GM21723 (cell line): ENCODE results near the gene KAZN.

ENCODE experiments used
- ATAC-seq: cut with Tn5 transposase; IDR thresholded peaks from one replicate; pipeline ENCODE4 v1.9.1; 2021; ENCODE audit warnings: mild to moderate bottlenecking, moderate library complexity; ENCODE audit not compliant: unreplicated experiment

KAZN gene

GRCh38 chr1:14924455-14925331 is 326.2 kb downstream of the KAZN start:
- ATAC-seq: no peak

DNA sequence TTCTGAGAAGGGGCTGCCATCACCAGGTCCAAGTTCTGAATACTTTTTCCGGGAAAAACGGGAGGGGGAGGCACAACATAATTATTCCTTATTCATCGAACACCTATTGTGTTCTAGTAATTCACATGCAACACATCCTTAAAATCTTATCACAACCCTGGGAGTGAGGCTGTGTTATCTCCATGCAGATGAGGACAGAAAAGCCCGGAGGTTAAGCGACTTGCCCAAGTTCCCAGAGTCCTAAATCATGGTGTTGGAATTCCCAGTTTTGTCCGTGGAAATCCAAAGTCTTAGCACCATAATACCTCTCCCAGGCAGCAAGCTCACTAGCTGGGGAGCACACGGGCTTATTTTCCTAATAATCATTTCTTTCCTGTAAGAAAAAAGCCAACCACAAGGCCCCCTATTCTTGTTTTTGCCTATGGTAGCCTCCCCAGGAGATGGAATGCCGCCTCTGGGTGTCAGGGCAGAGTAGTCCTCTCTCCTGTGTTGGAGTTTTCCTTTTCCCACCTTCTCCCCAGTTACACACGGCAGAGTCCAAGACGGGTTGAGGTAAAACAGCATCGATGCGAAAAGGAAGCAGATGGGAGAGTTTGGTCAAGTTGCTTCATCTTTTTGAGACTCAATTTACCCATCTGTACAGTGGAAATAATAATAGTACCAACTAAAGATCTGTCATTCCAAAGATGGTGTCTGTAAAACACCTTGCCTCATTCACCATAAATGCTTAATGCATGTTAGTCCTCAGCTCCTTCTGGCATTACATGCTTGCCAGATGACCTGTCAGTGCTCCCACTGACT is 327.1 kb downstream of the KAZN start:
- no peak for ATAC-seq

GRCh38 chr1:14926229-14926628 is 327.7 kb downstream of the KAZN start:
- no peak for ATAC-seq

- ATAC-seq: no peak
Measured at GRCh38 chr1:14926818-14927575, 328.5 kb downstream of the KAZN start.

DNA sequence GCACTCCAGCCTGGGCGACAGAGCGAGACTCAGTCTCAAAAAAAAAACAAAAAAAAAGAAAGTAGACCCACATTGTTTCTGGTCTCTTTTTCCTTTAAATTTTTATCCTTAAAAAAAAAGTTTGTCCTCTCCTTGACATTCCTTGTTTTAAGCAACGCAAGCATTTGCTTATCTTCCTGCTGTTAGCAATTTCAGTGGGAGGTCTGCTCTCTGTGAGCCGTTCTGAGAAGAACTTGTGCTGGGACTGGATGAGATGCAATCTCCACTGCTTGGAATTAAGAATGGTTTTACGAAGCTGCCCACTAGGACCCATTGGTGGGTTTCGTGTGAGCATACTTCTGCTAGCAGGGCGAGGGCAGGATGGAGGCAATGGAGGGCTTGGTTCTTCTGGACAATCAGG is 329.9 kb downstream of the KAZN start:
- ATAC-seq: no peak

GRCh38 chr1:14928886-14929546 is 330.5 kb downstream of the KAZN start:
- no peak for ATAC-seq

DNA sequence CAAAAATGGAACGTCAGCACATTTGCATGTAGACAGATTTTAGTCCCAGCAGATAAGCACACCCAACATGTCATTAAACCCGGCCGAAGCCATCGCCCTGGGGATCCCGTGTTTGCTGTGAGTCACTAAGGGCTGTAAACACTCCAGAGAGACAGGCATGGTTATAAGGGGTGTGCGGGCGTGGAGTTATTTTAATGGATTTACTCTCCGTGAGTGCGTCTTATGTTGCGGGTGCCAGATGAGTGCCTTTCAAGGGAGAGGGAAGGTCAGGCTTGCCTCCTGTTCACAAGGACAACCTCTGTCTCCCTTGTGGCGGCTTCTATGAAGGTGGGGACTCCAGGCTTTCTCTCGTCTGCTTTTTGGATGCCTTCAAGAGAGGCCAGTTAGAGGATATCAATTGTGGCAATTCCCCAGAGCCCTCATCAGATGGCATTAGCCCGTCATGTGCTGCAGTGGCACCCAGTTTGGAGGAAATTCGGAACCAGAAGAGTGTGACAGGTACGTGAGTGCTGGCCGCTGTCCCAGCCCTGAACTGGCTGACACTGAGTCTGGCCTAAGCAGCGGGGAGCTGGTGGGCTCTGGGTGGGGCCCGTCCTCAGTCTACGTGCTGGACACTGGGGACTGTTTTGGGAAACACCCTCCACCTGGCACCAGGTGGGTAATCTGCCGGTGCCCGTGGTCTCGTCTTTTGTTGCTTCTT is 331.2 kb downstream of the KAZN start:
- no peak for ATAC-seq

DNA sequence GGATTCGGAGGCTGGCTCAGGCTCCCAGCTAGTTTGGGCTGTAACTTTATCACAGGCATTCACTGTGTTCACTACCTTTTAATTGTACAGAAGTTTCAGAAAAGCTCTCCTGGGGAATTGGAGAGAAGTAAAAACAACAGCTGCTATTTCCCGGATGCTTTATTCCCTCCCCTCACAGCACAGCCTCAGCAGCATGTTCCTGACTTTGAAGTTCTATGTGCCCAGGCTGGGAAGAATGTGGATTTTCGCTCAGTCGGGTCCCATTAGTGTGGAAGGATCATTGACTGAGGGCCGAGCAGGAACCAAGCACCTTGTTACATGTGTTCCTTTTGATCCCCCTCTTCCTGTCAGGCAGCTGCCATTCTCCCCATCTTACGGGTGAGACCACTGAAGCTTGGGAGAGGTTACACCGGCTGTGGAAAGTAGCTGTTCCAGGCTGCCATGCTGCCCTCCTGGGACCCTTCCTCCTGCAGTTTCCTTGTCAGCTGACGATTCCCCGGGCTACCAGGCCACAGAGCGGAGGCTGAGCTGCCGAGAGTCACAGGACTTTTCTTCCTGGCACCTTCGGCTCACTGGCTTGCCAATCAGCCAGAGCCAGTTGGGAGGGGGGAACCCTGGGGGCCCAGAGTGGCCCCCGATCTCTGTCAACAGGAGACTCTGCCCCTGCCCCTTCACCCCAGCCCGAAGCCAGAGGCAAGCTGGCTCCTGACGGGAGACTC is 331.9 kb downstream of the KAZN start:
- ATAC-seq: no peak

DNA sequence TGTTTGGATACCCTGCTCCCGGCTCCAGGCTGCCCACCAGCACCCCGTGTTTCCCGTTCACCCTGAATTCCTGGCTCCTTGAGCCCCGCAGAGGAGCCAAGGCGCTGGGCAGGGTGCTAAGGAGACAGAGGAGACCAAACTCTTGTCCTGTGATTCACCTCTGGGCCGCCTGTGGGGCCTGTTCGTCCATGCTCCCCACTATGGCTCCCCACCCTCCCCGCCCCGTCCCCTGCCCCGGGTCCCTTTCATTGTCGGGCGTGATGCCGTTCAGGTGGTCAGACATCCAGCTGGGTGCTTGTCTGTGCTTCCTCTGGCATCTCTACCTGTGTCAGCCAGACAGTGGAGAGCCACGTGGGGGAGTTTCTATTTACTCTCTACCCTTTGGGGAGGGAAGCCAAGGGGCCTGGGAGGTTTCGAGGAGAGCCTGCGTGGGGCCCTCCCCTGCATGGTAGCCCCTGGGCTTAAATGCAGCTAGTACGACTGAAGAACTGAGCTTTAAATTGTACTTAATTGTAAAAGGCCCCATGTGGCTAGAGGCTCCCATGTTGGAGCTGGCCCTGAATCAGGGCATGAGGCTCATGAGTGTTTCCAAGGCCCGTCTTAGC is 333.7 kb downstream of the KAZN start:
- no peak for ATAC-seq

DNA sequence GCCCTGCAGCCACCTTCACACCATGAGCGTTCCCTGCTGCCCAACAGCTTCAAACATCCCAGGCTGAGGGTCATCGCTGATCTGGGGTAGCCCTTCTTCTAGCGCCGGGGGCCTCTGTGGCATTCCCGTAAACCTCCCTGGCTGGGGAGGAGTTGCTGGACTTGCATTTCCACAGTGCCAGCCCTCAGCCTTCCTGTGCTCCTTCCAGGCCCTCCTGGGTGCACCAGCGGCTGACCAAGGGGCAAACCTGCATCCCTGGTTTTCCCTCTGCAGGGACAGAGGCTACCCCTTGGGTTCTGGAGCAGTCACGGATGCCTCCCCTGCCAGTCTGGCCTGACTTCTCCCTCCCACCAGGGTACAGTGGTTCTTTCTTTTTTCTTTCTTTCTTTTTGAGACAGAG is 336.4 kb downstream of the KAZN start:
- ATAC-seq: no peak

GRCh38 chr1:14936815-14937214 is 338.3 kb downstream of the KAZN start:
- ATAC-seq: no peak

- no peak for ATAC-seq
Measured at GRCh38 chr1:14937288-14937949, 338.9 kb downstream of the KAZN start.

GRCh38 chr1:14939527-14940284 is 341.2 kb downstream of the KAZN start:
- no peak for ATAC-seq

DNA sequence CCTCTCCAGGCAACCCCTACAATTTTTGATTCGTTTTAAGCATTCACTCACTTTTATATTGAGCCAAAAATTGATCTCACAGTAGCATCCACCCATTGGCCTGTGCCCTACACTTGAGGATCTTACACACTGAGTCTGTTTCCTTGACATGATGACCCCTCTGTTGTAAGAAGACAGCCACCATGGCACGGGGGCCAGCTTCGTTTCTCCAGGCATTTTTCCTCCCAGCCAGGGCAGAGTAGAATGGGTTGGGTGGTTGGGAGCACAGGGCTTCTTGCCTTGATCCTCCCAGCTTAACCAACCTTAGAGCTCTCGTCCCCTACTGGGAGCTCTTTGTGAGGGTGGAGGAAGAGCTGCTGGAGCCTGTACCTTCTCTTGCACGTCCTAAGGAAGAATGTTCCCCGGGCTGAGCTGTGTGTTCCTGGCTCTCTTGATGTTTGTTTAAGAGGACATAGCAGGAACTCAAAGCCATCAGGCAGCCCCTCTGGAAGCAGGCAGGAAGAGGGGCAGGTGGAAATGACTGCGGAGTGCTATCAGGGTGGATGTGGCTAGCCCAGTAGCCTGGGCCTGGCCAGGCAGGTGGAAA is 341.9 kb downstream of the KAZN start:
- no peak for ATAC-seq

DNA sequence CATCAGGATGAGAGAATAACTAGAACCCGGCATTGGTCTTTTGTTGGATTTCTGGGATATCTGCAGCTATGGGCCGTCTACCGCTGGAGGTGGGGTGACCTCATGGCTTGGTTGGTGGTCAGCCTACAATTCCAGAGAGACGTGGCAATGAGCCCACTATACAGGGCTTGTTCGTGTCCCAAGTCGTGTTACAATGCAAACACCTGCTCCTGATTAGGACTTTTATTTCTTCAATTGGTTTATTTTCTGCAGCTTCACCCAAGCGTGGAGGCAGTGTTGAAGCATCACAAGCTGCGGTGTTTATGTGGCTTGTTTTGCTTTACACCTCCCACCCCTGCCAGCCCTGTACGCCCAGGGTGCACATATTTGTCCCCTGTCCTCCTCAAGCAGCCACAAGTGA is 343.4 kb downstream of the KAZN start:
- ATAC-seq: no peak

- no peak for ATAC-seq
Measured at GRCh38 chr1:14944471-14944985, 346.0 kb downstream of the KAZN start.
